Measurements from ENCODE around the gene NEU4. TPM values are rescaled to one million over a fixed set of nuclear protein-coding genes. Genes with fewer than 3 reads are reported as not detected.

The NEU4 gene
- total RNA-seq, 1 experiment from 2014 or later, result 0.70 TPM

DNA sequence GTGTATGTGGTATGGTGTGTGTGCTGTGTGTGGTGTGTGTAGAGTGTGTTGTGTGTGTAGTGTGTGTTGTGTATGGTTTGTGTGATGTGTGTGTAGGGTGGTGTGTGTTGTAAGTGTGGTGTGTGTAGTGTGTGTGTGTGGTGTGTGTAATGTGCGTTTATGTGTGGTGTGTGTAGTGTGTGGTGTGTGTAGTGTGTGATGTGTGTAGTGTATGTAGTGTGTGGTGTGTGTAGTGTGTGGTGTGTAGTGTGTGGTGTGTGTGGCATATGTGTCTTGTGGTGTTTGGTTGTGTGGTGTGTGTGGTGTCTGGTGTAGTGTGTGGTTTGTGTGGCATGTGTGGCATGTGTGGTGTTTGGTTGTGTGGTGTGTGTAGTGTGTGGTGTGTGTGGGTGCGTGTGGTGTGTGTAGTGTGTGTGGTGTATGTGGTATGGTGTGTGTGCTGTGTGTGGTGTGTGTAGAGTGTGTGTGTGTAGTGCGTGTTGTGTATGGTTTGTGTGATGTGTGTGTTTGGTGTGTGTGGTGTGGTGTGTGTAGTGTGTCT lies 56.5 kb downstream of the NEU4 start:
- Histone ChIP-seq H3K27ac (ENCODE audit: insufficient read length, low read depth, low read length) (no peak overlapping the region), H3K4me1 (ENCODE audit: insufficient read depth, low read length) (no peaks in the 10 kb centered on the region; the same call in 1 of the 2 replicates), H3K4me2 (ENCODE audit: insufficient read depth, insufficient read length, low read length) (no peak overlapping the region), H3K23ac (ENCODE audit: insufficient read length, low read depth, low read length) (no peak overlapping the region), H4K20me1 (ENCODE audit: control insufficient read depth, insufficient read depth, insufficient read length) (peaks cover 8% of the 10 kb centered on the region), H2BK5ac (ENCODE audit: insufficient read length, low read length) (no peak overlapping the region), H2BK12ac (ENCODE audit: insufficient read length, low read depth, low read length) (no peak overlapping the region), H4K5ac (ENCODE audit: insufficient read length, low read depth, low read length) (no peak overlapping the region), H2BK15ac (ENCODE audit: low read depth, low read length) (no peak overlapping the region), H3K23me2 (ENCODE audit: insufficient read length, low read depth, low read length, poor library complexity, severe bottlenecking) (no peaks in the 10 kb centered on the region), H3K9me3 (ENCODE audit: control insufficient read depth, low read depth, low read length) (no peaks in the 10 kb centered on the region), H3K18ac (ENCODE audit: insufficient read length, low read depth, low read length) (no peak overlapping the region), H3K9ac (ENCODE audit: extremely low read depth, insufficient read length, low read length) (no peak overlapping the region), H3T11ph (ENCODE audit: low read length) (no peak overlapping the region), H2AK5ac (ENCODE audit: insufficient read length, low read length) (no peak overlapping the region), H3K56ac (ENCODE audit: insufficient read length, low read depth, low read length) (no peak overlapping the region), H3K27me3 (ENCODE audit: insufficient read depth, low read length) (no peaks in the 10 kb centered on the region; the same call in 1 of the 2 replicates), H3K4ac (ENCODE audit: low read depth, low read length) (no peak overlapping the region), H3K14ac (ENCODE audit: insufficient read depth, low read length) (no peak overlapping the region), H4K8ac (replicated peaks; ENCODE audit: insufficient read length, low read depth, low read length) (no peak overlapping the region), H2BK20ac (ENCODE audit: low read depth, low read length, poor library complexity, severe bottlenecking) (no peak overlapping the region), H2BK120ac (ENCODE audit: low read depth, low read length, poor library complexity, severe bottlenecking) (no peak overlapping the region), H3K79me2 (ENCODE audit: insufficient read depth, low read length) (no peaks in the 10 kb centered on the region), H2AFZ (ENCODE audit: low read length) (no peak overlapping the region), H3K79me1 (ENCODE audit: insufficient read depth, low read depth, low read length, poor library complexity, severe bottlenecking) (no peaks in the 10 kb centered on the region), H4K91ac (ENCODE audit: insufficient read length, low read depth, low read length) (no peak overlapping the region)
- peaks cover 0 to 6% (median 0%) of the 10 kb centered on the region in 3 experiments; a peak in 2 of 7 replicates for H3K36me3 Mint-ChIP-seq (ENCODE audit: insufficient read depth in 1 of 3, low read depth in 3 of 3)
- peaks cover 4 to 17% of the 10 kb centered on the region in 2 experiments for H3K4me1 Mint-ChIP-seq
- H3K4me3 Mint-ChIP-seq, result peak overlapping the region in 1 of 2 experiments; percentile 48; a peak in 3 of 5 replicates
- peaks cover 17% of the 10 kb centered on the region for H3K27me3 Mint-ChIP-seq (ENCODE audit: low read depth)
- no peak for TF ChIP-seq CTCF (conservative IDR thresholded peaks at IDR 0.05)
- DNase-seq, result no peak
- H3K9me3 Mint-ChIP-seq, result peaks cover 19 to 20% of the 10 kb centered on the region in 2 experiments
- H3K27ac Mint-ChIP-seq, result peak overlapping the region in 1 of 3 experiments; percentile 7; a peak in 3 of 7 replicates
- whole genome bisulfite sequencing (ENCODE audit: extremely low coverage, insufficient read length, low lambda C conversion rate), result 100% methylated on average over 3 of the region's 3 CpGs
